Ishikawa (cell line): ENCODE data around the gene TMEM117.

ENCODE experiments used
- CEBPB ChIP-seq: IDR thresholded peaks from 2 replicates; pipeline ENCODE4 v1.6.1; 2012
- EP300 ChIP-seq: IDR thresholded peaks from 2 replicates; pipeline ENCODE4 v1.6.1; 2012; ENCODE audit warnings: borderline replicate concordance
- FOXM1 ChIP-seq: IDR thresholded peaks from 2 replicates; pipeline ENCODE4 v1.6.1; 2012; ENCODE audit warnings: low read depth, borderline replicate concordance
- MAX ChIP-seq: IDR thresholded peaks from 2 replicates; pipeline ENCODE4 v1.6.1; 2012
- NFIC ChIP-seq: IDR thresholded peaks from 2 replicates; pipeline ENCODE4 v1.6.1; 2012
- RAD21 ChIP-seq: IDR thresholded peaks from 2 replicates; pipeline ENCODE4 v1.6.1; 2012; ENCODE audit warnings: low read depth
- TAF1 ChIP-seq: IDR thresholded peaks from 2 replicates; pipeline ENCODE4 v1.6.1; 2012; ENCODE audit warnings: low read depth, mild to moderate bottlenecking
- TCF12 ChIP-seq: IDR thresholded peaks from 2 replicates; pipeline ENCODE4 v1.6.1; 2012; ENCODE audit warnings: low read depth
- TEAD4 ChIP-seq: IDR thresholded peaks from 2 replicates; pipeline ENCODE4 v1.6.1; 2012
- YY1 ChIP-seq: IDR thresholded peaks from 2 replicates; pipeline ENCODE4 v1.6.1; 2012; ENCODE audit warnings: low read depth
- TF ChIP-seq, protein P1 (sequence below): IDR thresholded peaks from 2 replicates; pipeline ENCODE4 v1.6.1; 2012; ENCODE audit warnings: low read depth, mild to moderate bottlenecking
- TF ChIP-seq, protein P2 (sequence below): IDR thresholded peaks from 2 replicates; pipeline ENCODE4 v1.6.1; 2012

- TF ChIP-seq EP300 (no peak), CEBPB (no peak), MAX (no peak), YY1 (no peak), RAD21 (no peak), TAF1 (no peak), FOXM1 (no peak), TEAD4 (no peak), TCF12 (no peak), NFIC (no peak)
- TF ChIP-seq, protein P1, sequence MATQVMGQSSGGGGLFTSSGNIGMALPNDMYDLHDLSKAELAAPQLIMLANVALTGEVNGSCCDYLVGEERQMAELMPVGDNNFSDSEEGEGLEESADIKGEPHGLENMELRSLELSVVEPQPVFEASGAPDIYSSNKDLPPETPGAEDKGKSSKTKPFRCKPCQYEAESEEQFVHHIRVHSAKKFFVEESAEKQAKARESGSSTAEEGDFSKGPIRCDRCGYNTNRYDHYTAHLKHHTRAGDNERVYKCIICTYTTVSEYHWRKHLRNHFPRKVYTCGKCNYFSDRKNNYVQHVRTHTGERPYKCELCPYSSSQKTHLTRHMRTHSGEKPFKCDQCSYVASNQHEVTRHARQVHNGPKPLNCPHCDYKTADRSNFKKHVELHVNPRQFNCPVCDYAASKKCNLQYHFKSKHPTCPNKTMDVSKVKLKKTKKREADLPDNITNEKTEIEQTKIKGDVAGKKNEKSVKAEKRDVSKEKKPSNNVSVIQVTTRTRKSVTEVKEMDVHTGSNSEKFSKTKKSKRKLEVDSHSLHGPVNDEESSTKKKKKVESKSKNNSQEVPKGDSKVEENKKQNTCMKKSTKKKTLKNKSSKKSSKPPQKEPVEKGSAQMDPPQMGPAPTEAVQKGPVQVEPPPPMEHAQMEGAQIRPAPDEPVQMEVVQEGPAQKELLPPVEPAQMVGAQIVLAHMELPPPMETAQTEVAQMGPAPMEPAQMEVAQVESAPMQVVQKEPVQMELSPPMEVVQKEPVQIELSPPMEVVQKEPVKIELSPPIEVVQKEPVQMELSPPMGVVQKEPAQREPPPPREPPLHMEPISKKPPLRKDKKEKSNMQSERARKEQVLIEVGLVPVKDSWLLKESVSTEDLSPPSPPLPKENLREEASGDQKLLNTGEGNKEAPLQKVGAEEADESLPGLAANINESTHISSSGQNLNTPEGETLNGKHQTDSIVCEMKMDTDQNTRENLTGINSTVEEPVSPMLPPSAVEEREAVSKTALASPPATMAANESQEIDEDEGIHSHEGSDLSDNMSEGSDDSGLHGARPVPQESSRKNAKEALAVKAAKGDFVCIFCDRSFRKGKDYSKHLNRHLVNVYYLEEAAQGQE: no peak
- TF ChIP-seq, protein P2, sequence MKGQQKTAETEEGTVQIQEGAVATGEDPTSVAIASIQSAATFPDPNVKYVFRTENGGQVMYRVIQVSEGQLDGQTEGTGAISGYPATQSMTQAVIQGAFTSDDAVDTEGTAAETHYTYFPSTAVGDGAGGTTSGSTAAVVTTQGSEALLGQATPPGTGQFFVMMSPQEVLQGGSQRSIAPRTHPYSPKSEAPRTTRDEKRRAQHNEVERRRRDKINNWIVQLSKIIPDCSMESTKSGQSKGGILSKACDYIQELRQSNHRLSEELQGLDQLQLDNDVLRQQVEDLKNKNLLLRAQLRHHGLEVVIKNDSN: no peak
Observed at GRCh38 chr12:44038411-44038810, 202.5 kb downstream of the TMEM117 start.
